ENCODE measurements around the gene BAG5.
A peak's percentile ranks its signal among the peaks of the same experiment; 100 is the strongest.

The BAG5 gene

GRCh38 chr14:103524002-103524935, 38.2 kb downstream of the BAG5 start:
- TF ChIP-seq, protein P1, sequence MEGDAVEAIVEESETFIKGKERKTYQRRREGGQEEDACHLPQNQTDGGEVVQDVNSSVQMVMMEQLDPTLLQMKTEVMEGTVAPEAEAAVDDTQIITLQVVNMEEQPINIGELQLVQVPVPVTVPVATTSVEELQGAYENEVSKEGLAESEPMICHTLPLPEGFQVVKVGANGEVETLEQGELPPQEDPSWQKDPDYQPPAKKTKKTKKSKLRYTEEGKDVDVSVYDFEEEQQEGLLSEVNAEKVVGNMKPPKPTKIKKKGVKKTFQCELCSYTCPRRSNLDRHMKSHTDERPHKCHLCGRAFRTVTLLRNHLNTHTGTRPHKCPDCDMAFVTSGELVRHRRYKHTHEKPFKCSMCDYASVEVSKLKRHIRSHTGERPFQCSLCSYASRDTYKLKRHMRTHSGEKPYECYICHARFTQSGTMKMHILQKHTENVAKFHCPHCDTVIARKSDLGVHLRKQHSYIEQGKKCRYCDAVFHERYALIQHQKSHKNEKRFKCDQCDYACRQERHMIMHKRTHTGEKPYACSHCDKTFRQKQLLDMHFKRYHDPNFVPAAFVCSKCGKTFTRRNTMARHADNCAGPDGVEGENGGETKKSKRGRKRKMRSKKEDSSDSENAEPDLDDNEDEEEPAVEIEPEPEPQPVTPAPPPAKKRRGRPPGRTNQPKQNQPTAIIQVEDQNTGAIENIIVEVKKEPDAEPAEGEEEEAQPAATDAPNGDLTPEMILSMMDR (IDR thresholded peaks at IDR 0.05; ENCODE audit: borderline replicate concordance, control extremely low read depth, extremely low read depth, insufficient read depth, missing control alignments), result no peak
- in situ Hi-C loops (cut with MboI; ENCODE audit: low sequenced_read_pairs, unreplicated experiment), result no loop called here
- no peak for DNase-seq (ENCODE audit: low spot score)

GRCh38 chr14:103523575-103523954, 38.9 kb downstream of the BAG5 start:
- no peak for DNase-seq (ENCODE audit: low spot score)
- in situ Hi-C loops (cut with MboI; ENCODE audit: low sequenced_read_pairs, unreplicated experiment), result no loop called here
- TF ChIP-seq, protein P1 (IDR thresholded peaks at IDR 0.05; ENCODE audit: borderline replicate concordance, control extremely low read depth, extremely low read depth, insufficient read depth, missing control alignments), result no peak

- DNase-seq (ENCODE audit: low spot score), result peak; percentile 74
- TF ChIP-seq, protein P1 (IDR thresholded peaks at IDR 0.05; ENCODE audit: borderline replicate concordance, control extremely low read depth, extremely low read depth, insufficient read depth, missing control alignments), result no peak
- in situ Hi-C loops (cut with MboI; ENCODE audit: low sequenced_read_pairs, unreplicated experiment), result no loop called here
These were observed 39.5 kb downstream of the BAG5 start, which contains the start of gene CKB for GRCh38 chr14:103522649-103523574. TSS of gene CKB (minus strand) at chr14:103522830. CDS start at chr14:103522493, 337 bp downstream.

DNA sequence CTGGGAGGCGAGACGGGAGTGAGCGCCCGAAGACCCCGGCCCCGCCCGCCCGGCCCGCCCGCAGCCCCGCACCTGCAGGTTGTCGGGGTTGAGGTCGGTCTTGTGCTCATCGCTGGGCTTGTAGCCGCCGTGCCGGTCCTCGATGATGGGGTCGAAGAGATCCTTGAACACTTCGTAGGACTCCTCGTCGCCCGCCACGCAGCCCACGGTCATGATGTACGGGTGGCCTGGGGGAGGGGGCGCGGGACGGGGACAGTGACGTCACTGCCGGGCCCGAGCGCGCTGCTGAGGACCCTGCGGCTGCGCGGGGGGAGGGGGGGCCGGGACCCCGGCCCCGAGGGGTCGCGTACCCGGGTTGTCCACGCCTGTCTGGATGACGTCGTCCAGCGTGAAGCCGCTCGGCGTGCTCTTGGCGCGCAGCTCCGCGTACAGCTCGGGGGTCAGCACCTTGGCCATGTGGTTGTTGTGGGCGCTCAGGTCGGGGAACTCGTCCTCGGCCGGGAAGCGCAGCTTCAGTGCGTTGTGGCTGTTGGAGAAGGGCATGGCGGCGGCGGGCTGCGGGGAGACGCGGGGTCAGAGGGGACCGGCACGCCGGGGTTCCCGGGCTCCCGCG, 40.4 kb downstream of the BAG5 start:
- no peak for DNase-seq (ENCODE audit: low spot score)
- in situ Hi-C loops (cut with MboI; ENCODE audit: low sequenced_read_pairs, unreplicated experiment), result no loop called here
- TF ChIP-seq, protein P1 (IDR thresholded peaks at IDR 0.05; ENCODE audit: borderline replicate concordance, control extremely low read depth, extremely low read depth, insufficient read depth, missing control alignments), result no peak

DNA sequence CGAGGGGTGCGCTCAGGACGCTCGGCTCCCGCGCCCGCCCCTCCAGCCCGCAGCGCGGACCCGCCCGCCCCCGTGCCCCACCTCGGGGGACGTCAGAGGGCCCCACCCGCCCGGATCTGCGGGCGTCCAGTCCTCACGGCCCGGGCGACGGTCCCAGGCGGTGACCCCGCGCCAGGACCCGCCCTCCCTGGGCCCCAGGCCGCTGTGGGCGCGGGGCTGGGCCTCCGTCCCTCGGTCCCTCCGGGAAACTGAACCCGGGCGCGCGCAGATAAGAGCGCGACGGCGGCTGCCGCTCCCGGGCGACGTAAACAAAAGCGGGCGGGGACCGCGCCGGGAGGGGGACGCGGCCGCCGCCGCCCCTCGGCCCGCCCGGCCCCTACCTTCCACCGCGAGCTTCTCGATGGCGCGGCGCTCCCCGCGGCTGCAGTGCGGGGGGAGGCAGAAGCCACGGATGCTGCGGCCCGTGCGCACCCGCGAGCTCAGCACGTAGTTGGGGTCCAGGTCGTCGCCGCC, 41.0 kb downstream of the BAG5 start:
- TF ChIP-seq, protein P1 (IDR thresholded peaks at IDR 0.05; ENCODE audit: borderline replicate concordance, control extremely low read depth, extremely low read depth, insufficient read depth, missing control alignments), result no peak
- no peak for DNase-seq (ENCODE audit: low spot score)
- in situ Hi-C loops (cut with MboI; ENCODE audit: low sequenced_read_pairs, unreplicated experiment), result no loop called here

Measured in GM13976 (cell line).